ENCODE results near the gene SLC4A1AP.

The SLC4A1AP gene

GRCh38 chr2:27702302-27702701 is 38.6 kb downstream of the SLC4A1AP start:
- DNase-seq (ENCODE audit: low read depth in 1 of 2, low spot score in 1 of 2): no peak

GRCh38 chr2:27703638-27704341 is 40.1 kb downstream of the SLC4A1AP start:
- DNase-seq (ENCODE audit: low read depth in 1 of 2, low spot score in 1 of 2): peak; percentile 61 to 68

GRCh38 chr2:27704342-27704876 is 40.7 kb downstream of the SLC4A1AP start:
- DNase-seq (ENCODE audit: low read depth in 1 of 2, low spot score in 1 of 2): no peak

GRCh38 chr2:27705851-27706622 is 42.3 kb downstream of the SLC4A1AP start:
- no peak for DNase-seq (ENCODE audit: low read depth in 1 of 2, low spot score in 1 of 2)

GRCh38 chr2:27707462-27708256 is 44.0 kb downstream of the SLC4A1AP start:
- DNase-seq (ENCODE audit: low read depth in 1 of 2, low spot score in 1 of 2): no peak

GRCh38 chr2:27708257-27708654 is 44.6 kb downstream of the SLC4A1AP start:
- DNase-seq (ENCODE audit: low read depth in 1 of 2, low spot score in 1 of 2): no peak

GRCh38 chr2:27708666-27709065 is 45.0 kb downstream of the SLC4A1AP start:
- DNase-seq (ENCODE audit: low read depth in 1 of 2, low spot score in 1 of 2): no peak

GRCh38 chr2:27709326-27709725 is 45.6 kb downstream of the SLC4A1AP start:
- DNase-seq (ENCODE audit: low read depth in 1 of 2, low spot score in 1 of 2): no peak

- DNase-seq (ENCODE audit: low read depth in 1 of 2, low spot score in 1 of 2): no peak
These were observed 46.4 kb downstream of the SLC4A1AP start for GRCh38 chr2:27709960-27710575.

- DNase-seq (ENCODE audit: low read depth in 1 of 2, low spot score in 1 of 2): no peak
These were observed 47.1 kb downstream of the SLC4A1AP start for GRCh38 chr2:27710640-27711430.

GRCh38 chr2:27711804-27712203 is 48.1 kb downstream of the SLC4A1AP start:
- no peak for DNase-seq (ENCODE audit: low read depth in 1 of 2, low spot score in 1 of 2)

GRCh38 chr2:27712522-27712921 is 48.8 kb downstream of the SLC4A1AP start:
- DNase-seq (ENCODE audit: low read depth in 1 of 2, low spot score in 1 of 2): no peak

- DNase-seq (ENCODE audit: low read depth in 1 of 2, low spot score in 1 of 2): no peak
These were observed 49.5 kb downstream of the SLC4A1AP start for GRCh38 chr2:27713201-27713600.

- no peak for DNase-seq (ENCODE audit: low read depth in 1 of 2, low spot score in 1 of 2)
These were observed 50.4 kb downstream of the SLC4A1AP start for GRCh38 chr2:27714053-27714452.

GRCh38 chr2:27714851-27715291 is 51.2 kb downstream of the SLC4A1AP start:
- DNase-seq (ENCODE audit: low read depth in 1 of 2, low spot score in 1 of 2): no peak

GRCh38 chr2:27715318-27716210 is 51.9 kb downstream of the SLC4A1AP start:
- no peak for DNase-seq (ENCODE audit: low read depth in 1 of 2, low spot score in 1 of 2)

- DNase-seq (ENCODE audit: low read depth in 1 of 2, low spot score in 1 of 2): no peak
These were observed 52.8 kb downstream of the SLC4A1AP start for GRCh38 chr2:27716301-27717069.

GRCh38 chr2:27717070-27717795 is 53.5 kb downstream of the SLC4A1AP start:
- no peak for DNase-seq (ENCODE audit: low read depth in 1 of 2, low spot score in 1 of 2)

All from stimulated activated CD4-positive, alpha-beta T cell treated with anti-CD3 and anti-CD28 coated beads, Interleukin-15, amount 100 ng/mL, for 1 hour (primary cell).